ENCODE measurements around the gene DLG4. TPM values are rescaled to one million over a fixed set of nuclear protein-coding genes. Genes with fewer than 3 reads are reported as not detected.

Gene DLG4
- total RNA-seq, 1 donor from 2014 or later, result 7.8 TPM

GRCh38 chr17:7240375-7240774 lies 20.7 kb upstream of the DLG4 start:
- DNase-seq (ENCODE audit: low read depth), result no peak
- H3K4me3 ChIP-seq (ENCODE audit: low read depth, low read length), result peak overlapping the region; percentile 82
- TF ChIP-seq, protein P1, sequence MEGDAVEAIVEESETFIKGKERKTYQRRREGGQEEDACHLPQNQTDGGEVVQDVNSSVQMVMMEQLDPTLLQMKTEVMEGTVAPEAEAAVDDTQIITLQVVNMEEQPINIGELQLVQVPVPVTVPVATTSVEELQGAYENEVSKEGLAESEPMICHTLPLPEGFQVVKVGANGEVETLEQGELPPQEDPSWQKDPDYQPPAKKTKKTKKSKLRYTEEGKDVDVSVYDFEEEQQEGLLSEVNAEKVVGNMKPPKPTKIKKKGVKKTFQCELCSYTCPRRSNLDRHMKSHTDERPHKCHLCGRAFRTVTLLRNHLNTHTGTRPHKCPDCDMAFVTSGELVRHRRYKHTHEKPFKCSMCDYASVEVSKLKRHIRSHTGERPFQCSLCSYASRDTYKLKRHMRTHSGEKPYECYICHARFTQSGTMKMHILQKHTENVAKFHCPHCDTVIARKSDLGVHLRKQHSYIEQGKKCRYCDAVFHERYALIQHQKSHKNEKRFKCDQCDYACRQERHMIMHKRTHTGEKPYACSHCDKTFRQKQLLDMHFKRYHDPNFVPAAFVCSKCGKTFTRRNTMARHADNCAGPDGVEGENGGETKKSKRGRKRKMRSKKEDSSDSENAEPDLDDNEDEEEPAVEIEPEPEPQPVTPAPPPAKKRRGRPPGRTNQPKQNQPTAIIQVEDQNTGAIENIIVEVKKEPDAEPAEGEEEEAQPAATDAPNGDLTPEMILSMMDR (conservative IDR thresholded peaks at IDR 0.05; ENCODE audit: low read depth, low read length), result no peak

- peak within 1 kb of the TSS; percentile 90 for H3K4me3 ChIP-seq (ENCODE audit: low read depth, low read length)
- DNase-seq (ENCODE audit: low read depth), result peak; percentile 94
- TF ChIP-seq, protein P1 (conservative IDR thresholded peaks at IDR 0.05; ENCODE audit: low read depth, low read length), result no peak
Measured at GRCh38 chr17:7239091-7240027, 19.7 kb upstream of the DLG4 start, which contains the start of gene PHF23. Gene PHF23 (minus strand): TSS chr17:7239457. CDS start chr17:7239279, 178 bp downstream.

DNA sequence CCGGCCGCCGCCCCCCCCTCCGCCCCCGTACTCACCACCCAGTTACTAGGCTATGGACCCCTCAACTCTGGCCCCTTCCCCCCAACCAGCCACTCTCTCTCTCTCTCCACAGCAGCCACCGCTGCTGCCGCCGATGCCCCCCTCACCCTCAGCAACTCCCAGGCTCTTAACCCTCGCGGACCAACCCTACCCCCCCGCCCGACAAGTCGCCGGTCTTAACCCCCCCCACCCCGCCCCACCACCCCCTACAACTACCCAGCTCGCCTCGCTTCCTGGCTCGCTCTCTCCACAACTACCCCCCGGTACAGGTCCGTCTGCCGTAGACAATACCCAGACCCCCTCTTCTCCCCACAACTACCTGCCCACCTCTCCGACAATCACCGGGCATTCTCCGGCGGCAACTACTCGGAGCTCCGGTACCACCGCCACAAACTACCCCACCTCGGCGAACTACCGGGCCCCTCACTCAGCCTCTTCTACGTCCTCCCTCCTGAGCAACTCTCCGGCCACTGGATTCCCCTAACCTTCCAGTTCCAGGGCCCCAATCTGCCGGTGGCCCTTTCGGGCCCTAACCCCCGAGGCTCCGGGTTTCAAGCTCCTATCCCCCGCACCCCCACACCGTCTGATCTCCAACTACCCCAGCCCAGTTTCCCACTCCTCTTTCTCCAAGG lies 18.9 kb upstream of the DLG4 start:
- no peak for DNase-seq (ENCODE audit: low read depth)
- TF ChIP-seq, protein P1 (conservative IDR thresholded peaks at IDR 0.05; ENCODE audit: low read depth, low read length), result no peak
- H3K4me3 ChIP-seq (ENCODE audit: low read depth, low read length), result peak overlapping the region; percentile 90

- no peak for DNase-seq (ENCODE audit: low read depth)
- TF ChIP-seq, protein P1 (conservative IDR thresholded peaks at IDR 0.05; ENCODE audit: low read depth, low read length), result no peak
- H3K4me3 ChIP-seq (ENCODE audit: low read depth, low read length), result peak overlapping the region; percentile 90
Measured at GRCh38 chr17:7237761-7238419, 18.3 kb upstream of the DLG4 start.

DNA sequence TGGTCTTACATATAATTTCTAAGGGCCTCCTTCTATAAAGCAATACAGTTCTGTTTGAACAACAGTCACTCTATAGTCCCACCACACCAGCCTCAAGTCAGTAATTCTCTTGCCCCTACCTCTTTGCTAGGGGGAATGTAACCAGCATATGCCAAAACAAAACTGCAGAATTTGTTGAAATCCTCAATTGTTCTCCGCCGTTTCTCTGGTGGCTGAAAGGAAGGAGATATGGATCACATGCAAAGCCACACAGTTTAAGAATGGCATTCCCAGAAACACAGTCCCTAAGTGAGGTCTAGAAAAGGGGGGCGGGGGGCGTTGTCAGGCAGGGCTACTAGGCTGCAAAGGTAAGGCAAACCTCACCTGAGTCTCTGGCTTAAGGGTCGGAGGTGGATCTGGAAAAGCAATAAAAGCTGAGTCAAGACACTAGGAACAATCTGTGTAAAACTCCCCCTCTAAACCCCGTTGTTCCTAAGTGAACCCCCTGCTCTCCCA lies 17.7 kb upstream of the DLG4 start:
- no peak for DNase-seq (ENCODE audit: low read depth)
- peak overlapping the region; percentile 90 for H3K4me3 ChIP-seq (ENCODE audit: low read depth, low read length)
- TF ChIP-seq, protein P1 (conservative IDR thresholded peaks at IDR 0.05; ENCODE audit: low read depth, low read length), result no peak

- DNase-seq (ENCODE audit: low read depth), result no peak
- peak overlapping the region; percentile 90 for H3K4me3 ChIP-seq (ENCODE audit: low read depth, low read length)
- TF ChIP-seq, protein P1 (conservative IDR thresholded peaks at IDR 0.05; ENCODE audit: low read depth, low read length), result no peak
Measured at GRCh38 chr17:7236808-7237207, 17.2 kb upstream of the DLG4 start.
